Neuronal stem cell (in vitro differentiated cells): ENCODE data around the gene DCXR.

Experiments used
- DNase-seq: peaks from one replicate; pipeline ENCODE4 v3.0.0-alpha.2; 2013; ENCODE audit warnings: low spot score
- H2AFZ ChIP-seq: one replicate; pipeline ENCODE4 v1.6.1; 2013; ENCODE audit warnings: mild to moderate bottlenecking, low read length, inconsistent platforms
- H2AK5ac ChIP-seq: 2 replicates; pipeline ENCODE4 v1.6.1; 2013; ENCODE audit warnings: low read depth, mild to moderate bottlenecking, inconsistent platforms, low read length, moderate library complexity, mixed read lengths
- H2BK120ac ChIP-seq: 2 replicates; pipeline ENCODE4 v1.6.1; 2013; ENCODE audit warnings: low read depth, mild to moderate bottlenecking, inconsistent platforms, low read length, moderate library complexity, mixed read lengths
- H2BK12ac ChIP-seq: one replicate; pipeline ENCODE4 v1.6.1; 2013; ENCODE audit warnings: low read length, inconsistent platforms
- H2BK15ac ChIP-seq: 2 replicates; pipeline ENCODE4 v1.6.1; 2013; ENCODE audit warnings: mild to moderate bottlenecking, low read length, inconsistent platforms, mixed read lengths
- H2BK5ac ChIP-seq: one replicate; pipeline ENCODE4 v1.6.1; 2013; ENCODE audit warnings: inconsistent platforms, mild to moderate bottlenecking, low read length, moderate library complexity
- H3K14ac ChIP-seq: one replicate; pipeline ENCODE4 v1.6.1; 2013; ENCODE audit warnings: low read length, inconsistent platforms
- H3K18ac ChIP-seq: 2 replicates; pipeline ENCODE4 v1.6.1; 2013; ENCODE audit warnings: low read length, inconsistent platforms
- H3K23ac ChIP-seq: 2 replicates; pipeline ENCODE4 v1.6.1; 2013; ENCODE audit warnings: low read depth, mild to moderate bottlenecking, mixed read lengths, low read length, inconsistent platforms; ENCODE audit not compliant: poor library complexity
- H3K27ac ChIP-seq: replicated peaks from 3 replicates; pipeline ENCODE4 v1.5.1; 2013; ENCODE audit warnings: low read length, inconsistent platforms
- H3K27me3 ChIP-seq, 3 experiments: 2 replicates each; pipeline ENCODE4 v1.6.1; 2013; ENCODE audit warnings: low read length in 3 of 3, mild to moderate bottlenecking in 2 of 3, inconsistent platforms in 1 of 3, low read depth in 1 of 3, mixed read lengths in 1 of 3, moderate library complexity in 1 of 3; ENCODE audit not compliant: control insufficient read depth in 3 of 3, insufficient read depth in 3 of 3
- H3K36me3 ChIP-seq, 2 donors: replicated peaks in 1 of 2; 2 replicates each; pipeline ENCODE4 v1.6.1; 2013; ENCODE audit warnings: low read length in 2 of 2; ENCODE audit not compliant: control insufficient read depth in 2 of 2, insufficient read depth in 2 of 2
- H3K4ac ChIP-seq: 2 replicates; pipeline ENCODE4 v1.6.1; 2013; ENCODE audit warnings: inconsistent platforms, mild to moderate bottlenecking, low read length, moderate library complexity
- H3K4me1 ChIP-seq, 2 donors: 1 replicate in 1 of 2; 2 replicates in 1 of 2; pipeline ENCODE4 v1.6.1; 2013; ENCODE audit warnings: low read length in 2 of 2, low read depth in 1 of 2; ENCODE audit not compliant: control insufficient read depth in 2 of 2, insufficient read depth in 1 of 2
- H3K4me2 ChIP-seq: one replicate; pipeline ENCODE4 v1.6.1; 2013; ENCODE audit warnings: mild to moderate bottlenecking, low read length, inconsistent platforms; ENCODE audit not compliant: insufficient read depth, poor library complexity, severe bottlenecking
- H3K4me3 ChIP-seq, 2 donors: 2 replicates each; pipeline ENCODE4 v1.5.1; 2013; ENCODE audit warnings: low read length in 2 of 2, mild to moderate bottlenecking in 2 of 2, inconsistent platforms in 1 of 2, moderate library complexity in 1 of 2
- H3K79me1 ChIP-seq: one replicate; pipeline ENCODE4 v1.6.1; 2013; ENCODE audit warnings: low read depth, mild to moderate bottlenecking, inconsistent platforms, low read length, moderate library complexity
- H3K9ac ChIP-seq: one replicate; pipeline ENCODE4 v1.6.1; 2013; ENCODE audit warnings: mild to moderate bottlenecking, low read depth, low read length, inconsistent platforms; ENCODE audit not compliant: poor library complexity
- H3K9me3 ChIP-seq, 2 donors: replicated peaks in 1 of 2; 2 replicates each; pipeline versions ENCODE3 to v1.6.1; 2013; ENCODE audit warnings: low read length in 2 of 2, mild to moderate bottlenecking in 2 of 2, inconsistent platforms in 1 of 2, low read depth in 1 of 2, mixed read lengths in 1 of 2, moderate library complexity in 1 of 2; ENCODE audit not compliant: control insufficient read depth in 2 of 2, insufficient read depth in 1 of 2
- H4K8ac ChIP-seq: one replicate; pipeline ENCODE4 v1.6.1; 2013; ENCODE audit warnings: low read depth, mild to moderate bottlenecking, inconsistent platforms, low read length, moderate library complexity
- H4K91ac ChIP-seq: one replicate; pipeline ENCODE4 v1.6.1; 2013; ENCODE audit warnings: low read length, low read depth, mild to moderate bottlenecking, inconsistent platforms; ENCODE audit not compliant: poor library complexity
- WGBS, 2 donors: extraction: QIAGEN DNeasy Blood & Tissue Kit; methylation state at CpG; one replicate each; pipeline ENCODE4 v1.1.7; 2013; ENCODE audit warnings: missing lambda C conversion rate in 2 of 2, mixed read lengths in 1 of 2; ENCODE audit not compliant: insufficient read length in 2 of 2, insufficient replicate concordance in 1 of 2; ENCODE audit errors: extremely low coverage in 2 of 2; 5-methylcytosine and 5-hydroxymethylcytosine counted together

The DCXR gene

DNA sequence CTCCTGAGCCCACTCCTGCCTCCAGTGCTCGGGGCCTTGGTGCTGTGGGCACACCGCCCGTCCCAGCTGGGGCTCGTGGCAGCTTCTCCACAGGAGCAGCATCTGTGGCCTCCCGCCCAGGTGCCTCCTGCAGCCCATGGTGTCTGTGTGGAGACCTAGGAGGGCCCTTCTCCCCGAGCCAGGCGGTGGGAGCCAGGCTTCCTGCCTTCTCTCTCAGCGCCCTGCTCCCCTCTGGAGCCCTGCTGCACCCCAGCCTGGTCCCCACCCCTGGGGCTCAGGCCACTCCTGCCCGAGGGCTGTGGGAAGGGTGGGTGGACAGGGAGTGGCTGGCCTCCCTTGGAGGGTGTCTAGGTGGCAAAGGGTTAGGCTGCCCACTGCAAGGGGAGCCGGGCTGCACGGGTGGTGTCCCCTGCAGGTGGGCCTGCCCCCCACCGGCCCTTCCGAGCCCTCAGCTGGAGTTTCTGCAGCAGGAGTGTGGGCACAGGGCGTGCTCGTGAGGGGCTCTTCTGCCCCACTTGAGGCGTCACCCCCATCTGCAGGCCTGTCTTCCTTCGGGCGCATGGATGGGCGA lies 25.8 kb downstream of the DCXR start:
- H3K79me1 ChIP-seq = no peaks in the 10 kb centered on the region
- no peak overlapping the region for H4K8ac ChIP-seq
- H3K4me3 ChIP-seq = no peak overlapping the region
- H3K36me3 ChIP-seq = peaks cover 1 to 4% of the 10 kb centered on the region in 2 donors
- H3K4ac ChIP-seq = no peak overlapping the region
- H3K23ac ChIP-seq = peak overlapping the region; percentile 80
- H3K18ac ChIP-seq = no peak overlapping the region
- WGBS, 2 donors = no CpG with 5 or more reads among the region's 19 CpGs
- H3K27ac ChIP-seq = no peak overlapping the region
- H3K9me3 ChIP-seq = no peaks in the 10 kb centered on the region
- no peak overlapping the region for H2AFZ ChIP-seq
- no peaks in the 10 kb centered on the region for H3K27me3 ChIP-seq
- no peak overlapping the region for H2AK5ac ChIP-seq
- no peak for DNase-seq
- no peak overlapping the region for H3K14ac ChIP-seq
- H2BK12ac ChIP-seq = no peak overlapping the region
- H2BK120ac ChIP-seq = no peak overlapping the region
- no peak overlapping the region for H2BK15ac ChIP-seq
- H3K4me1 ChIP-seq = peaks cover 0 to 15% of the 10 kb centered on the region in 2 donors
- no peak overlapping the region for H4K91ac ChIP-seq
- no peak overlapping the region for H3K9ac ChIP-seq
- no peak overlapping the region for H3K4me2 ChIP-seq
- H2BK5ac ChIP-seq = no peak overlapping the region

DNA sequence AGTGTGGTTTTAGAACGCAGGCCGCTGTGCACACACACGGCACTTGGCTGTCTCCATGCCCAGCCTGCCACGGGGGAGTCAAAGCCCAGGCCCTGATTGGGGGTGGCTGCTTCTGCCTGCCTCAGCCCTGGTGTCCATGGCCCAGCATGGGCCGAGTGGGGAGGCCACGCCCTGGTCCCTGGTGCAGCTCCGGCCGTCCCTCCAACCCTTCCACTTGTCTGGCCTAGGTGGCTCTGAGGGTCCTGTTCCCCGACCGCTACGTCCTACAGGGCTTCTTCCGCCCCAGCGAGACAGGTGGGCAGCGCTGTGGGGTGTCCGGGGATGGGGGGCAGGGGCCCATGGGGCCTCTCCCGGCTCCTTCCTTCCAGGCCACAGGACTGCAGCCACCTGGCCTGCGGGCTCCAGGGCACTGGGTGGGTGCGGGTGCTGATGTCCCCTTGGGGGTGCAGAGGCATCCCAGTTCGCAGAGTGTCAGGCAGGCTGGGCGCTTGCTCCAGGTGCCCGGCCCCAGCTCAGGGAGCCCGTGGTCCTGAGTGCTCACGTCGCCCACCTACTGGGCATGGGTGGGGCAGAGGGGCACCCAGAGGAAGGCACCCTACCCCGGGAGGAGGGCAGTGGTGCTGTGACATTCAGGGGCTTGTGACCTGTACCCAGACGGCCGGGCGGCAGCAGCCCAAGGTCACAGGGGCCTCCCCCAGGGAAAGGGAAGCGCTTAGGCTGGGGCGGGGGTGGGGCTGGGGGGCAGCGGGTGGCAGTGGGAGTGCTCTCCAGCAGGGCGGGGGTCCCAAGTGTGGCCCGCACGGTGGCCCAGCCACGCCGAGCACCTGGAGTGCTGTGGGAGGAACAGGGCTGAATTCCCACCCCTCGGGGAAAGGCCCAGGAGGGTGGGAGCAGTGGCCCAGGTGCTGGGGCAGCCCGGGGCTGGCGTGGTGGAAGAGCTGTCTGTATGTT lies 26.6 kb downstream of the DCXR start:
- H3K4me1 ChIP-seq = peaks cover 0 to 13% of the 10 kb centered on the region in 2 donors
- H3K4me2 ChIP-seq = no peak overlapping the region
- no peak overlapping the region for H2BK5ac ChIP-seq
- no peak overlapping the region for H4K8ac ChIP-seq
- no peak for DNase-seq
- no peaks in the 10 kb centered on the region for H3K27me3 ChIP-seq
- no peak overlapping the region for H4K91ac ChIP-seq
- no peak overlapping the region for H3K9ac ChIP-seq
- H3K9me3 ChIP-seq = no peaks in the 10 kb centered on the region
- WGBS, 2 donors = no CpG with 5 or more reads among the region's 39 CpGs
- no peak overlapping the region for H2AK5ac ChIP-seq
- no peak overlapping the region for H3K27ac ChIP-seq
- no peak overlapping the region for H3K4ac ChIP-seq
- H3K79me1 ChIP-seq = peaks cover 3% of the 10 kb centered on the region
- H2BK12ac ChIP-seq = no peak overlapping the region
- H3K14ac ChIP-seq = no peak overlapping the region
- no peak overlapping the region for H2BK120ac ChIP-seq
- peaks cover 1 to 4% of the 10 kb centered on the region in 2 donors for H3K36me3 ChIP-seq
- no peak overlapping the region for H3K4me3 ChIP-seq
- H2BK15ac ChIP-seq = no peak overlapping the region
- no peak overlapping the region for H2AFZ ChIP-seq
- no peak overlapping the region for H3K23ac ChIP-seq
- H3K18ac ChIP-seq = no peak overlapping the region

DNA sequence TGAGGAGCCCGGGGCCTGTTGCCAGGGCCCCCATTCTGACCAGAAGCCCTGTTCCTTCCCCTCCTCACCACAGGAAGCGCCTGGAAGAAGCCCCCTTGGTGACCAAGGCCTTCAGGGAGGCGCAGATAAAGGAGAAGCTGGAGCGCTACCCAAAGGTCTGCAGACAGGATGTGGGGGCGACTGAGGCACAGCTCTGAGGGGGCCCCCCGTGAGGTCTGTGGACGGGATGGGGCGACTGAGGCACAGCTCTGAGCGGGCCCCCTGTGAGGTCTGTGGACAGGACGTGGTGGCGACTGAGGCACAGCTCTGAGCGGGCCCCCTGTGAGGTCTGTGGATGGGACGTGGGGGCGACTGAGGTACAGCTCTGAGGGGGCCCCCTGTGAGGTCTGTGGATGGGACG lies 28.1 kb downstream of the DCXR start:
- WGBS, 2 donors = no CpG with 5 or more reads among the region's 15 CpGs
- H4K91ac ChIP-seq = no peak overlapping the region

DNA sequence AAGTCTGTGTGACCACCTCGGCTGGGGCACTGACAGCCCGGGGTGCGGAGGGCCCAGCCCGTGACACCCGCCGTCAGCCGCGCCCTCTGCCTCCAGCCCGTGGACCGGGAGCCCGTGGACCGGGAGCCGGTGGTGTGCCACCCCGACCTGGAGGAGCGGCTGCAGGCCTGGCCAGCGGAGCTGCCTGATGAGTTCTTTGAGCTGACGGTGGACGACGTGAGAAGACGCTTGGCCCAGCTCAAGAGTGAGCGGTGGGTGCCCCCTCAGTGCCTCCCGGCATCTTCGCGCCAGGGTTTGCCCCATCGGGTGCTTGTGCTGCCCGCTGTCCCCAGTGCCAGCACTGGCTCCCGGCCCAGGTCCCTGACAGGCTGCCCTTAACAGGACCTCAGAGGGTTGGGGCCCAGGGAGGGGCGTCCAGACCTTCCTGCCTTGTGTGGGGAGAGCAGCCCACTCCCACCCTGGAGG lies 28.5 kb downstream of the DCXR start:
- H3K79me1 ChIP-seq = peaks cover 4% of the 10 kb centered on the region
- peak overlapping the region; percentile 39 for H2BK5ac ChIP-seq
- H3K4me1 ChIP-seq = peaks cover 0 to 13% of the 10 kb centered on the region in 2 donors
- no peaks in the 10 kb centered on the region for H3K27me3 ChIP-seq
- peak overlapping the region; percentile 65 for H3K23ac ChIP-seq
- no peak for DNase-seq
- no peaks in the 10 kb centered on the region for H3K9me3 ChIP-seq
- H2BK12ac ChIP-seq = no peak overlapping the region
- H2BK15ac ChIP-seq = no peak overlapping the region
- H4K8ac ChIP-seq = no peak overlapping the region
- H4K91ac ChIP-seq = no peak overlapping the region
- peaks cover 0 to 4% of the 10 kb centered on the region in 2 donors for H3K36me3 ChIP-seq
- no peak overlapping the region for H3K14ac ChIP-seq
- H3K18ac ChIP-seq = no peak overlapping the region
- no peak overlapping the region for H2AFZ ChIP-seq
- H3K4me3 ChIP-seq = no peak overlapping the region
- no peak overlapping the region for H3K27ac ChIP-seq
- peak overlapping the region; percentile 21 for H3K9ac ChIP-seq
- no peak overlapping the region for H3K4me2 ChIP-seq
- no peak overlapping the region for H2BK120ac ChIP-seq
- no peak overlapping the region for H3K4ac ChIP-seq
- H2AK5ac ChIP-seq = no peak overlapping the region
- WGBS, 2 donors = no CpG with 5 or more reads among the region's 28 CpGs

More for the DNA sequence above, 28.1 kb downstream of the DCXR start:
- Histone ChIP-seq H3K27ac (no peak overlapping the region), H4K8ac (no peak overlapping the region), H3K27me3 (no peaks in the 10 kb centered on the region), H3K4me2 (no peak overlapping the region), H3K4ac (no peak overlapping the region), H3K9ac (no peak overlapping the region), H2AK5ac (no peak overlapping the region), H3K23ac (peak overlapping the region; percentile 65), H3K79me1 (peaks cover 4% of the 10 kb centered on the region), H3K9me3 (no peaks in the 10 kb centered on the region), H3K14ac (no peak overlapping the region), H3K4me1 (peaks cover 0 to 12% of the 10 kb centered on the region in 2 donors), H2BK5ac (no peak overlapping the region), H2BK120ac (no peak overlapping the region), H3K36me3 (peaks cover 0 to 4% of the 10 kb centered on the region in 2 donors), H2AFZ (no peak overlapping the region), H3K18ac (no peak overlapping the region), H2BK15ac (no peak overlapping the region), H3K4me3 (no peak overlapping the region), H2BK12ac (no peak overlapping the region)
- no peak for DNase-seq
